H54 (cell line): Measurements from ENCODE around the gene SEMA4C.

Experiments used
- DNase-seq: peaks from one replicate; pipeline ENCODE4 v3.0.0; 2011; ENCODE audit warnings: low spot score, mixed read lengths; ENCODE audit not compliant: insufficient read length
- FAIRE-seq: peaks from 3 replicates; lab custom pipeline; 2011; peaks lifted over from hg19 to GRCh38; lab: Jason Lieb, UNC
- POLR2A ChIP-seq: IDR thresholded peaks from 2 replicates; pipeline ENCODE4 v1.6.1; 2011; ENCODE audit warnings: low read depth, mild to moderate bottlenecking, low read length

Gene SEMA4C

GRCh38 chr2:96860065-96861029 lies 9.5 kb downstream of the SEMA4C start:
- TF ChIP-seq POLR2A, result no peak
- FAIRE-seq (no peak), DNase-seq (no peak)

DNA sequence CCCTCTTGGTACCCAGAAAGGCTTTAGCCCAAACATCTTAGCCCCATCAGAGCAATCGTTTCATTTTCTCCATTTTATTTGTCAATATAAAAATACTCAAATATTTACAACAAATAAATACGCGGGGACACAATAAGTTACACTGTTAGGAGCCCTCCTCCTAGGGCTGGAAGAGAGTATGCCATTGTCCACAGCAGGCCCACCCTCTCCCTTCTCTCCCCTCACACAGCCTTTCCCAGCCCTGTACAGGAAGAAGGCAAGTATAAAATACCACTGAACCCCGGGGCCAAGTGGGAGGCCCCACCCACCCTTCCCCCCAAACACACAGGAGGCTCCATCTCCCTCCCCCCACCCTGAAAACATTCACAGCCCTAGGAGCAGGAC lies 10.2 kb downstream of the SEMA4C start:
- no peak for TF ChIP-seq POLR2A
- no peak for DNase-seq
- FAIRE-seq, result no peak

GRCh38 chr2:96859099-96859649 lies 10.7 kb downstream of the SEMA4C start:
- no peak for FAIRE-seq
- no peak for TF ChIP-seq POLR2A

DNA sequence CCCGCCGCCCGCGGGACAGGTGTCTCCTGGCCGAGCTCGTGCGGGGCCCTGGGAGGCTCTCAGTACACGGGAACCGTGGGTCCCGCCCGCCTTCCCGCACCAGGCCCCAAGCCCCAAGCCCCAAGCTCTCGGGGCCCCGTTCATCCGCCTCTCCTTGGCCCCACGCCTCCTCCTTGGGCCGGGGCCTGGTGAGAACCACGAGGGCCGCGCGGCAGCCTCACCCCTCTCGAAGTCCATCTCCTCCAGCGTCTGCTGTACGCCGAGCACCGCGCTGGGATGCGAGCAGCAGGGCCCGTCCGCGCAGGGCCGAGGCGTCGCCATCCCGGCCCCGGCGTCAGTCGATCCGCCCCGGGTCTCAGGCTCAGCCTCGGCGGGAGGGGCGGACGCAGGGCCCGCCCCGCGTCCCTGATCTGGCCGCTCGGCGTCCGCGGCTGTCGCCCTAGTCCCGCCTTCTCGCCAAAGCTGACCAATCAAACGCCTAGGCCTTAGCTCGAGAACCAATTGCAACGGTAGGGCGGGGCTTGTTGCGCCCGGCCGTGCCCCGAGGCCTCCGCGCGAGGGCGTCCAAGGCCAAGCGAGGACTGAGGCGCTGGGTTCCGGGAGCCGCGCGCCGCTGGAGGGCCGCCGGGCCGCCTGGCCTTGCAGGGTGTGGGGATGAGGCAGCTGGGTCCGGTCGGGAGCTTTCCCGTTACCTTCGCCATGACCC lies 12.1 kb downstream of the SEMA4C start, which contains the start of gene ANKRD39:
Gene ANKRD39, minus strand, starts transcription at position 350 of the 706 bp plus-strand sequence. Its CDS starts 29 bp downstream, at position 321.
- peak; percentile 99 for TF ChIP-seq POLR2A
- FAIRE-seq, result peak; percentile 43

More at GRCh38 chr2:96859099-96859649, 10.7 kb downstream of the SEMA4C start:
- DNase-seq, result no peak

GRCh38 chr2:96856776-96857666 lies 12.9 kb downstream of the SEMA4C start:
- no peak for TF ChIP-seq POLR2A
- no peak for FAIRE-seq
- no peak for DNase-seq

More for the DNA sequence above, 12.1 kb downstream of the SEMA4C start, which contains the start of gene ANKRD39:
- peak; percentile 98 for DNase-seq

- TF ChIP-seq POLR2A, result no peak
- DNase-seq, result no peak
- FAIRE-seq, result no peak
These were observed 16.6 kb downstream of the SEMA4C start for GRCh38 chr2:96853321-96853720.

- no peak for TF ChIP-seq POLR2A
- no peak for FAIRE-seq
- no peak for DNase-seq
These were observed 17.2 kb downstream of the SEMA4C start for GRCh38 chr2:96852667-96853066.

GRCh38 chr2:96848264-96848663 lies 21.6 kb downstream of the SEMA4C start:
- FAIRE-seq, result no peak
- no peak for TF ChIP-seq POLR2A
- DNase-seq, result no peak

- DNase-seq (no peak), FAIRE-seq (no peak)
- TF ChIP-seq POLR2A, result no peak
These were observed 22.3 kb downstream of the SEMA4C start for GRCh38 chr2:96847586-96847985.

DNA sequence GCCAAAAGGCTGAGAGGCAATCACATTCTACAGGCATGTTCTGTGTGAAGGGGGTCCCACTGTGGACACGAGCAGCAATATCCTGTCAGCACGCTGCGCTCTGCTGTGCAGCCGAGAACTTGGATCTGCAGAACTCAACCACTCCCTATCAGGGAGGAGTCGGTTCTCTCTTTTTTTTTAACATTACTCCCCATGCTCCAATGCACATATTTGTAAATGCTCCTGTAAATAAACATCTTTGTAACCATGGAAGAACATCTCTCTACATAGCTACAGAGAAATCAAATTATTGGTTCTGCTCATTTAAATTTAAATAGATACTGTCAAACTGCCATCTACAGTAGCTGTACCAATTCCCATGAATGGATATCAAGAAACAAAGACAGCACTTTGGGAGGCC lies 23.1 kb downstream of the SEMA4C start:
- FAIRE-seq (no peak), DNase-seq (no peak)
- no peak for TF ChIP-seq POLR2A

DNA sequence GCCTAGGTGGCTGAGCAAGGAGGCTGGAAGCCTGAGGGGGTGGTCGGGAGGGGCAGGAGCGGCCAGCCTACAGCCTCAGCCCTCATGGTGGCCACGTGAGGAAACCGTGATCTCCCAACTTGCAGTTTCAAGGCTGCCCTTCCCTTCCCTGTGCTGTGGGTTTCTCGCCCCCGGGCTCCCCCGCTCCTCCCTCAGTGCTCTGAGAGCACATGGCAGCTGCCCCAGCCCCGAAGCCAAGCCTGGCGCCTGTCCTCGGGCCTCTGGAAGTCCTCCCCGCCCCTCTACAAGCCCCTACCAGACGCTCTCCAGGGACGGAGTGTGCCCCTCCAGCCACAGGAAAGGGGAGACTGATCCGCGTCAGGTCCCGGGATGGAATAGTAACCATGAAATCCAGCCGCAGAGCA lies 25.5 kb downstream of the SEMA4C start:
- FAIRE-seq (no peak), DNase-seq (no peak)
- no peak for TF ChIP-seq POLR2A

- TF ChIP-seq POLR2A, result no peak
- DNase-seq (no peak), FAIRE-seq (no peak)
These were observed 26.2 kb downstream of the SEMA4C start, which contains the start of gene ANKRD23 for GRCh38 chr2:96843538-96844268. ANKRD23 (minus strand) TSS chr2:96844021; CDS start chr2:96843992, 29 bp downstream.
